Mesenchymal stem cell (in vitro differentiated cells and primary cell): Measurements from ENCODE around the gene ASB7.
A peak's percentile ranks its signal among the peaks of the same experiment; 100 is the strongest.

Experiments used
- DNase-seq: peaks from one replicate; pipeline ENCODE4 v3.0.0-alpha.2; 2013
- H2AFZ ChIP-seq: one replicate; pipeline ENCODE4 v1.6.1; 2013; ENCODE audit warnings: low read depth, mild to moderate bottlenecking, control low read depth, inconsistent platforms, low read length, moderate library complexity
- H2AK5ac ChIP-seq: 2 replicates; pipeline ENCODE4 v1.6.1; 2013; ENCODE audit warnings: low read length, moderate library complexity, mild to moderate bottlenecking, inconsistent platforms; ENCODE audit not compliant: severe bottlenecking
- H2BK120ac ChIP-seq: one replicate; pipeline ENCODE4 v1.6.1; 2013; ENCODE audit warnings: low read depth, mild to moderate bottlenecking, inconsistent platforms, low read length, moderate library complexity
- H2BK12ac ChIP-seq, 2 experiments: one replicate each; pipeline ENCODE4 v1.6.1; 2013; ENCODE audit warnings: inconsistent platforms in 2 of 2, low read length in 2 of 2, mild to moderate bottlenecking in 2 of 2, moderate library complexity in 2 of 2, control low read depth in 1 of 2
- H2BK15ac ChIP-seq: one replicate; pipeline ENCODE4 v1.6.1; 2013; ENCODE audit warnings: mild to moderate bottlenecking, low read depth, inconsistent platforms; ENCODE audit not compliant: poor library complexity, severe bottlenecking
- H2BK5ac ChIP-seq: 2 replicates; pipeline ENCODE4 v1.6.1; 2013; ENCODE audit warnings: low read depth, mild to moderate bottlenecking, low read length, control low read depth, inconsistent platforms; ENCODE audit not compliant: poor library complexity, severe bottlenecking
- H3K14ac ChIP-seq, 2 experiments: one replicate each; pipeline ENCODE4 v1.6.1; 2013; ENCODE audit warnings: inconsistent platforms in 2 of 2, low read length in 2 of 2, control low read depth in 1 of 2, mild to moderate bottlenecking in 1 of 2, moderate library complexity in 1 of 2
- H3K18ac ChIP-seq, 2 experiments: one replicate each; pipeline ENCODE4 v1.6.1; 2013; ENCODE audit warnings: inconsistent platforms in 2 of 2, low read length in 2 of 2, control low read depth in 1 of 2, low read depth in 1 of 2, mild to moderate bottlenecking in 1 of 2
- H3K23ac ChIP-seq, 2 experiments: one replicate each; pipeline ENCODE4 v1.6.1; 2013; ENCODE audit warnings: inconsistent platforms in 2 of 2, low read length in 2 of 2, mild to moderate bottlenecking in 2 of 2, moderate library complexity in 2 of 2, control low read depth in 1 of 2
- H3K27ac ChIP-seq: 2 replicates; pipeline ENCODE4 v1.5.1; 2013; ENCODE audit warnings: mild to moderate bottlenecking, moderate library complexity, low read length, control low read depth, inconsistent platforms; ENCODE audit not compliant: poor library complexity, severe bottlenecking
- H3K27me3 ChIP-seq, 2 experiments: 2 replicates each; pipeline versions ENCODE4 v1.6.1 to v1.7.0; 2013; ENCODE audit warnings: low read length in 2 of 2, mild to moderate bottlenecking in 2 of 2, moderate library complexity in 2 of 2, control low read depth in 1 of 2, inconsistent platforms in 1 of 2; ENCODE audit not compliant: control insufficient read depth in 1 of 2, insufficient read depth in 1 of 2
- H3K36me3 ChIP-seq, 2 experiments: 2 replicates each; pipeline versions ENCODE4 v1.6.1 to v1.7.0; 2013; ENCODE audit warnings: low read length in 2 of 2, control low read depth in 1 of 2, inconsistent platforms in 1 of 2, low read depth in 1 of 2, mild to moderate bottlenecking in 1 of 2; ENCODE audit not compliant: insufficient read depth in 2 of 2, control insufficient read depth in 1 of 2
- H3K4ac ChIP-seq, 2 experiments: one replicate each; pipeline ENCODE4 v1.6.1; 2013; ENCODE audit warnings: inconsistent platforms in 2 of 2, low read length in 2 of 2, mild to moderate bottlenecking in 2 of 2, moderate library complexity in 2 of 2, control low read depth in 1 of 2, low read depth in 1 of 2
- H3K4me1 ChIP-seq: 2 replicates; pipeline ENCODE4 v1.6.1; 2013; ENCODE audit warnings: low read depth, low read length, control low read depth; ENCODE audit not compliant: control insufficient read depth, insufficient read depth
- H3K4me2 ChIP-seq: 2 replicates; pipeline ENCODE4 v1.6.1; 2013; ENCODE audit warnings: low read length, mild to moderate bottlenecking, inconsistent platforms; ENCODE audit not compliant: poor library complexity, severe bottlenecking
- H3K4me3 ChIP-seq, 2 experiments: 2 replicates each; pipeline versions ENCODE4 v1.5.1 to v1.7.0; 2013; ENCODE audit warnings: low read length in 2 of 2, mild to moderate bottlenecking in 2 of 2, control low read depth in 1 of 2, low read depth in 1 of 2; ENCODE audit not compliant: insufficient read depth in 1 of 2
- H3K79me1 ChIP-seq: replicated peaks from 2 replicates; pipeline ENCODE4 v1.6.1; 2013; ENCODE audit warnings: mild to moderate bottlenecking, control low read depth, low read length, inconsistent platforms; ENCODE audit not compliant: poor library complexity, severe bottlenecking
- H3K9ac ChIP-seq: 2 replicates; pipeline ENCODE4 v1.7.0; 2013; ENCODE audit warnings: mild to moderate bottlenecking, low read length, moderate library complexity
- H3K9me3 ChIP-seq: 2 replicates; pipeline ENCODE4 v1.7.0; 2013; ENCODE audit warnings: mild to moderate bottlenecking, low read length; ENCODE audit not compliant: control insufficient read depth
- H4K8ac ChIP-seq: one replicate; pipeline ENCODE4 v1.6.1; 2013; ENCODE audit warnings: inconsistent platforms, mild to moderate bottlenecking, low read length, moderate library complexity
- H4K91ac ChIP-seq: one replicate; pipeline ENCODE4 v1.6.1; 2013; ENCODE audit warnings: mild to moderate bottlenecking, low read length, inconsistent platforms
- WGBS: methylation state at CpG from one replicate; pipeline ENCODE4 v1.1.7; 2013; ENCODE audit warnings: mixed read lengths; 5-methylcytosine and 5-hydroxymethylcytosine counted together

Gene ASB7

GRCh38 chr15:100623301-100623700 lies 20.9 kb downstream of the ASB7 start:
- H3K4me1 ChIP-seq, result no peaks in the 10 kb centered on the region
- whole genome bisulfite sequencing, result 94% methylated on average over 4 of the region's 5 CpGs

DNA sequence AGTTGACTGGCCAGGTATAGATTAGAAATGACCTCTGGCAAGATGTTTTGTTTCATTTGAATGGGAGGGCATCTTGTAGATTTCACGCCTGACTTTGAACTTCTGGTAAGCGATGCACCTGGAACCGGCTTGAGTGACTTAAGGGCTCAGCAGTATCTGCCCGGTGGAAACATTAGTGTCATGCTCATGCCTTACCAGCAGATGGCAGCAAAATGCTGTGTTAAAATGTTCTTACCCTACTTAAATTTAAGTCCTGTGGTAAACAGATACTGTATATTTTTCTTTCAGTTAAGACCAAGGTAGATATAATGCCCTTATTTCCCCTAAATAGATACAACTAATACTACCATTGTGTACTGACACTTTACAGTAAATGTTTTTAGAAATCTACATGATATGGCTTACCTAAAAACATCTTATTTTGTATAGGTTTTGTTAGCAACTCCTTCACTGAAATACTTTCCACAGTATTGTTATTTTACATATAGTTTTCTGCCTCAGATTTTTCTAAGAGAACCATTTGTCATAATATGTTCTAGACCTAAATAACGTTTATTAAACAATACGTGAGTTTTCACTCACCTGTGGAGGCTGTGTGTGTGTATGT lies 25.5 kb downstream of the ASB7 start:
- Histone ChIP-seq H3K18ac (no peak overlapping the region), H3K23ac (no peak overlapping the region), H3K79me1 (peaks cover 28% of the 10 kb centered on the region), H3K4ac (no peak overlapping the region), H3K14ac (no peak overlapping the region), H3K36me3 (peaks cover 16 to 33% of the 10 kb centered on the region in 2 experiments), H2BK5ac (no peak overlapping the region), H3K4me1 (peaks cover 1% of the 10 kb centered on the region), H4K8ac (no peak overlapping the region), H2BK120ac (no peak overlapping the region), H2AFZ (no peak overlapping the region), H3K4me3 (no peak overlapping the region), H2BK15ac (no peak overlapping the region), H3K27me3 (no peaks in the 10 kb centered on the region), H3K4me2 (no peak overlapping the region), H3K9ac (peak overlapping the region; percentile 56), H4K91ac (no peak overlapping the region), H2BK12ac (no peak overlapping the region), H2AK5ac (no peak overlapping the region), H3K27ac (no peak overlapping the region), H3K9me3 (no peaks in the 10 kb centered on the region)
- 10% methylated on average over 4 of the region's 6 CpGs for WGBS
- DNase-seq, result peak; percentile 75

More at GRCh38 chr15:100623301-100623700, 20.9 kb downstream of the ASB7 start:
- Histone ChIP-seq H3K4me2 (no peak overlapping the region), H3K79me1 (peaks cover 17% of the 10 kb centered on the region), H3K36me3 (peaks cover 3 to 27% of the 10 kb centered on the region in 2 experiments), H3K14ac (no peak overlapping the region), H3K27ac (no peak overlapping the region), H2BK5ac (no peak overlapping the region), H4K8ac (no peak overlapping the region), H3K4ac (no peak overlapping the region), H2AFZ (no peak overlapping the region), H3K18ac (no peak overlapping the region), H3K27me3 (no peaks in the 10 kb centered on the region), H2AK5ac (no peak overlapping the region), H4K91ac (no peak overlapping the region), H3K9me3 (no peaks in the 10 kb centered on the region), H3K4me3 (no peak overlapping the region), H3K9ac (peak overlapping the region; percentile 27), H2BK120ac (no peak overlapping the region), H2BK15ac (no peak overlapping the region), H3K23ac (no peak overlapping the region), H2BK12ac (no peak overlapping the region)
- peak; percentile 66 for DNase-seq

- H3K36me3 ChIP-seq, result peaks cover 16 to 33% of the 10 kb centered on the region in 2 experiments
- H4K8ac ChIP-seq, result no peak overlapping the region
- no peaks in the 10 kb centered on the region for H3K27me3 ChIP-seq
- no peak overlapping the region for H2BK120ac ChIP-seq
- 67% methylated on average over 3 of the region's 3 CpGs for WGBS
- H3K23ac ChIP-seq, result no peak overlapping the region
- no peak overlapping the region for H4K91ac ChIP-seq
- H2AFZ ChIP-seq, result no peak overlapping the region
- H3K9ac ChIP-seq, result peak overlapping the region; percentile 56
- H3K14ac ChIP-seq, result no peak overlapping the region
- DNase-seq, result no peak
- H3K27ac ChIP-seq, result no peak overlapping the region
- H3K18ac ChIP-seq, result no peak overlapping the region
- H3K9me3 ChIP-seq, result no peaks in the 10 kb centered on the region
- H2BK5ac ChIP-seq, result no peak overlapping the region
- H3K4ac ChIP-seq, result no peak overlapping the region
- peak overlapping the region in 1 of 2 experiments; percentile 36 for H3K4me3 ChIP-seq
- H3K4me2 ChIP-seq, result no peak overlapping the region
- no peak overlapping the region for H2BK15ac ChIP-seq
- H3K4me1 ChIP-seq, result peaks cover 1% of the 10 kb centered on the region
- no peak overlapping the region for H2BK12ac ChIP-seq
- H3K79me1 ChIP-seq, result peaks cover 30% of the 10 kb centered on the region
- H2AK5ac ChIP-seq, result no peak overlapping the region
Observed at GRCh38 chr15:100628746-100629145, 26.4 kb downstream of the ASB7 start.

DNA sequence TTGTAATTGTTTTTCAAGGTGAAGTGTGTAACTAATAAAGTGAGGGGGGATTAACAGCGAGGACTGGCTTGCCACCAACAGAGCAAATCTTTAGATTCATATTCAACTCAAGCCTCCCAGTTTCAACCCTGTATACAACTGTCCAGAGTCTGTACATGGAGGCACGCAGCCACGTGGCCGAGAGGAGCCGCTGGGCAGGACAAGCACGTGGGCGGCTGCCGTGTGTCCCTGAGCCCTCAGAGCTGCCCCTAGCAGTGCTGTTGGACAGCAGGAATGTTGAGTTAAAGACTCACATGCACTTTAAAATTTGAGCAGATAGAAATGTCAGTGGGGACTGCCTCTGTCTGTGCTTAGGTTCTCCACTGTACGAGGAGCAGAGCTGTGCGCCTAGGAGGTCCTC lies 29.4 kb downstream of the ASB7 start:
- H2BK15ac ChIP-seq, result no peak overlapping the region
- H3K9ac ChIP-seq, result no peak overlapping the region
- H3K18ac ChIP-seq, result no peak overlapping the region
- no peak overlapping the region for H4K91ac ChIP-seq
- peaks cover 6% of the 10 kb centered on the region for H3K4me1 ChIP-seq
- no peak for DNase-seq
- H3K4me3 ChIP-seq, result no peak overlapping the region
- H3K79me1 ChIP-seq, result peaks cover 46% of the 10 kb centered on the region
- no peaks in the 10 kb centered on the region for H3K27me3 ChIP-seq
- no peak overlapping the region for H3K14ac ChIP-seq
- no peaks in the 10 kb centered on the region for H3K9me3 ChIP-seq
- H2BK120ac ChIP-seq, result no peak overlapping the region
- peaks cover 16 to 39% of the 10 kb centered on the region in 2 experiments for H3K36me3 ChIP-seq
- no peak overlapping the region for H3K27ac ChIP-seq
- no peak overlapping the region for H2AFZ ChIP-seq
- H2AK5ac ChIP-seq, result no peak overlapping the region
- WGBS, result 90% methylated on average over 10 of the region's 10 CpGs
- peak overlapping the region in 1 of 2 experiments; percentile 70 for H3K23ac ChIP-seq
- H4K8ac ChIP-seq, result no peak overlapping the region
- H3K4me2 ChIP-seq, result no peak overlapping the region
- no peak overlapping the region for H3K4ac ChIP-seq
- H2BK12ac ChIP-seq, result peak overlapping the region in 1 of 2 experiments; percentile 50
- no peak overlapping the region for H2BK5ac ChIP-seq
